Activated CD8-positive, alpha-beta T cell treated with anti-CD3 and anti-CD28 coated beads for 36 hours (primary cell): ENCODE data around the gene TSC22D1. TPM values are rescaled to one million over a fixed set of nuclear protein-coding genes. Genes with fewer than 3 reads are reported as not detected.

Experiments
- ATAC-seq: fragments of 200-7000 bp; cut with Tn5 transposase; one replicate; pipeline ENCODE4 v1.10.0; 2021; ENCODE audit warnings: mild to moderate bottlenecking, moderate library complexity
- CTCF ChIA-PET: fragments of 350-600 bp; sonication (Branson Sonifier 250); formaldehyde crosslinking; loops from one replicate; lab custom pipeline; 2021; ENCODE audit warnings: antibody characterized with exemption; lab: Charles Lee
- POLR2A ChIA-PET: fragments of 350-600 bp; sonication (Branson Sonifier 250); formaldehyde crosslinking; loops from one replicate; lab custom pipeline; 2021; ENCODE audit warnings: antibody characterized with exemption; lab: Charles Lee
- DNase-seq: peaks from one replicate; pipeline ENCODE4 v3.0.0-alpha.2; 2020
- H3K27ac Mint-ChIP-seq: one replicate; pipeline ENCODE4 v1.8.0; 2021; ENCODE audit warnings: mild to moderate bottlenecking, mixed read lengths
- H3K27me3 Mint-ChIP-seq: one replicate; pipeline ENCODE4 v1.8.0; 2021; ENCODE audit warnings: mixed read lengths
- H3K36me3 Mint-ChIP-seq: one replicate; pipeline ENCODE4 v1.8.0; 2021; ENCODE audit warnings: low read depth, mixed read lengths
- H3K4me1 Mint-ChIP-seq: one replicate; pipeline ENCODE4 v1.8.0; 2021; ENCODE audit warnings: low read depth, mixed read lengths
- H3K4me3 Mint-ChIP-seq: one replicate; pipeline ENCODE4 v1.8.0; 2021; ENCODE audit warnings: mild to moderate bottlenecking, moderate library complexity, mixed read lengths
- H3K9me3 Mint-ChIP-seq: one replicate; pipeline ENCODE4 v1.8.0; 2021; ENCODE audit warnings: mixed read lengths
- CTCF ChIP-seq: fragments of 200-600 bp; IDR thresholded peaks from one replicate; pipeline ENCODE4 v1.8.0; 2022; ENCODE audit warnings: antibody characterized with exemption, mild to moderate bottlenecking
- intact Hi-C: fragments of 100-400 bp; cut with micrococcal nuclease; formaldehyde crosslinking; loops from one replicate; pipeline ENCODE4 v1.10.0; 2022
- total RNA-seq, 2 experiments: library from RNA; stranded (reverse); gene quantifications; one replicate each; pipeline ENCODE4 v1.2.3, GENCODE V29; 2021

Gene TSC22D1
- total RNA-seq, 2 experiments from 2014 or later: 7.6 to 9.6 TPM

GRCh38 chr13:44506719-44507118 lies 69.4 kb downstream of the TSC22D1 start:
- DNase-seq (no peak), ATAC-seq (no peak)
- Mint-ChIP-seq H3K4me3 (no peak overlapping the region), H3K36me3 (peaks cover 1% of the 10 kb centered on the region), H3K4me1 (no peaks in the 10 kb centered on the region), H3K27ac (no peak overlapping the region), H3K27me3 (no peaks in the 10 kb centered on the region), H3K9me3 (no peaks in the 10 kb centered on the region)
- intact Hi-C loops: no loop called here
- TF ChIP-seq CTCF: no peak
- ChIA-PET POLR2A (no interaction called here), CTCF (interaction anchor here (1.5 kb wide), 1 partner anchor 24 kb away, joined by 6 read pairs; no protein-coding TSS in a partner anchor)

- no peaks in the 10 kb centered on the region for H3K27me3 Mint-ChIP-seq
- ChIA-PET POLR2A (no interaction called here), CTCF (interaction anchor here (1.5 kb wide), 1 partner anchor 24 kb away, joined by 6 read pairs; no protein-coding TSS in a partner anchor)
- H3K4me3 Mint-ChIP-seq: no peak overlapping the region
- DNase-seq: no peak
- H3K9me3 Mint-ChIP-seq: no peaks in the 10 kb centered on the region
- H3K4me1 Mint-ChIP-seq: no peaks in the 10 kb centered on the region
- no peak for ATAC-seq
- no peak for TF ChIP-seq CTCF
- H3K27ac Mint-ChIP-seq: no peak overlapping the region
- H3K36me3 Mint-ChIP-seq: no peaks in the 10 kb centered on the region
- intact Hi-C loops: no loop called here
These were observed 69.9 kb downstream of the TSC22D1 start for GRCh38 chr13:44506251-44506650.

GRCh38 chr13:44504116-44504515 lies 72.0 kb downstream of the TSC22D1 start:
- TF ChIP-seq CTCF: no peak
- ATAC-seq: no peak
- H3K36me3 Mint-ChIP-seq: no peaks in the 10 kb centered on the region
- no peaks in the 10 kb centered on the region for H3K27me3 Mint-ChIP-seq
- no peak for DNase-seq
- H3K4me1 Mint-ChIP-seq: no peaks in the 10 kb centered on the region
- ChIA-PET CTCF (interaction anchor here (1.6 kb wide), 1 partner anchor 20 kb away, joined by 5 read pairs; no protein-coding TSS in a partner anchor), POLR2A (no interaction called here)
- no peak overlapping the region for H3K27ac Mint-ChIP-seq
- intact Hi-C loops: no loop called here
- H3K4me3 Mint-ChIP-seq: no peak overlapping the region
- H3K9me3 Mint-ChIP-seq: no peaks in the 10 kb centered on the region

- H3K4me3 Mint-ChIP-seq: no peak overlapping the region
- H3K27ac Mint-ChIP-seq: no peak overlapping the region
These were observed 77.2 kb downstream of the TSC22D1 start for GRCh38 chr13:44498969-44499368.

GRCh38 chr13:44498502-44498901 lies 77.6 kb downstream of the TSC22D1 start:
- DNase-seq: no peak
- H3K9me3 Mint-ChIP-seq: peaks cover 12% of the 10 kb centered on the region
- ATAC-seq: no peak
- H3K4me3 Mint-ChIP-seq: no peak overlapping the region
- peaks cover 11% of the 10 kb centered on the region for H3K4me1 Mint-ChIP-seq
- TF ChIP-seq CTCF: no peak
- H3K27ac Mint-ChIP-seq: no peak overlapping the region
- intact Hi-C loops: no loop called here
- H3K27me3 Mint-ChIP-seq: no peaks in the 10 kb centered on the region
- POLR2A ChIA-PET: no interaction called here
- CTCF ChIA-PET: interaction anchor here (1.2 to 1.5 kb wide), 2 partner anchors 10 to 76 kb away, joined by 3 read pairs; no protein-coding TSS in a partner anchor
- H3K36me3 Mint-ChIP-seq: peaks cover 14% of the 10 kb centered on the region

More at GRCh38 chr13:44498969-44499368, 77.2 kb downstream of the TSC22D1 start:
- Mint-ChIP-seq H3K9me3 (peaks cover 12% of the 10 kb centered on the region), H3K27me3 (no peaks in the 10 kb centered on the region), H3K4me1 (peaks cover 11% of the 10 kb centered on the region), H3K36me3 (peaks cover 14% of the 10 kb centered on the region)
- DNase-seq: no peak
- ChIA-PET CTCF (interaction anchor here (1.2 to 1.5 kb wide), 2 partner anchors 10 to 75 kb away, joined by 3 read pairs; no protein-coding TSS in a partner anchor), POLR2A (no interaction called here)
- intact Hi-C loops: no loop called here
- TF ChIP-seq CTCF: no peak
- ATAC-seq: no peak
